BLaER1 (cell line): Measurements from ENCODE around the gene RASGRF1.

Source experiments
- H3K27ac ChIP-seq: shearing (Covaris generic); formaldehyde crosslinking; 2 replicates; pipeline ENCODE4 v1.8.1; 2022
- H3K27me3 ChIP-seq: shearing (Covaris generic); formaldehyde crosslinking; 2 replicates; pipeline ENCODE4 v1.8.1; 2022
- H3K36me3 ChIP-seq: shearing (Covaris generic); formaldehyde crosslinking; 2 replicates; pipeline ENCODE4 v1.8.1; 2022
- H3K4me1 ChIP-seq: shearing (Covaris generic); formaldehyde crosslinking; 2 replicates; pipeline ENCODE4 v1.8.1; 2022
- H3K4me2 ChIP-seq: shearing (Covaris generic); formaldehyde crosslinking; 2 replicates; pipeline ENCODE4 v1.8.1; 2022
- H3K4me3 ChIP-seq: shearing (Covaris generic); formaldehyde crosslinking; 2 replicates; pipeline ENCODE4 v1.8.1; 2022
- H3K9ac ChIP-seq: shearing (Covaris generic); formaldehyde crosslinking; 2 replicates; pipeline ENCODE4 v1.8.1; 2022
- H3K9me3 ChIP-seq: shearing (Covaris generic); formaldehyde crosslinking; 2 replicates; pipeline ENCODE4 v1.8.1; 2022
- H4K20me1 ChIP-seq: shearing (Covaris generic); formaldehyde crosslinking; 2 replicates; pipeline ENCODE4 v1.8.1; 2022
- Cebpa-rat ChIP-seq: shearing (Covaris generic); IDR thresholded peaks from 2 replicates; pipeline ENCODE4 v1.8.1; 2022

Gene RASGRF1

GRCh38 chr15:79084308-79084968, 6.1 kb downstream of the RASGRF1 start:
- Histone ChIP-seq H3K4me3 (no peak overlapping the region), H3K4me1 (peaks cover 35% of the 10 kb centered on the region), H3K4me2 (no peak overlapping the region), H3K9ac (no peak overlapping the region), H3K9me3 (0 out of 2 replicates have a peak, but pooled peaks cover 1% of the 10 kb centered on the region), H3K27me3 (peaks cover 30% of the 10 kb centered on the region), H3K27ac (no peak overlapping the region), H4K20me1 (peaks cover 12% of the 10 kb centered on the region), H3K36me3 (no peaks in the 10 kb centered on the region)
- no peak for TF ChIP-seq Cebpa-rat

DNA sequence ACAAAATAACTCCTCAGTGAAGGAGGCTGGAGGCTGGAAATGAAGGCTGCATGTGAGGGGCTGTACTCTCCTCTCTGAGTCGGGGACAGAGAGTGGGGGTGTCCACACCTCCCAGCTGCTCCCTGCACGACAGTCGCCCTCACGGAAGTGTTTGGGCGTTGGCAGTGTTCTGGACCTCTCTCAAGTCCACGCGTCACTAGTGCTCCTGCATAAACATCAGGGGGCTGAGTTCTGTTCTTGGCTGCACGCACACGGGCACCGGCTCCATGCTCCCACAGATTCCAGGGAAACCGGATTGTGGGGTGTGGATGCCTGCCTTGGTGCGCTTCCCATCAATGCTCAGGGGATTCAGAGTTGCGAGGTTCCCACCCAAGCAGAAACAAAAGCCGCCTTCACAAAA, 7.4 kb downstream of the RASGRF1 start:
- TF ChIP-seq Cebpa-rat = no peak
- Histone ChIP-seq H4K20me1 (no peaks in the 10 kb centered on the region), H3K9me3 (no peaks in the 10 kb centered on the region), H3K9ac (no peak overlapping the region), H3K27ac (no peak overlapping the region), H3K36me3 (no peaks in the 10 kb centered on the region), H3K4me2 (peak overlapping the region; percentile 30), H3K4me1 (peaks cover 46% of the 10 kb centered on the region), H3K4me3 (no peak overlapping the region), H3K27me3 (peaks cover 17% of the 10 kb centered on the region)

DNA sequence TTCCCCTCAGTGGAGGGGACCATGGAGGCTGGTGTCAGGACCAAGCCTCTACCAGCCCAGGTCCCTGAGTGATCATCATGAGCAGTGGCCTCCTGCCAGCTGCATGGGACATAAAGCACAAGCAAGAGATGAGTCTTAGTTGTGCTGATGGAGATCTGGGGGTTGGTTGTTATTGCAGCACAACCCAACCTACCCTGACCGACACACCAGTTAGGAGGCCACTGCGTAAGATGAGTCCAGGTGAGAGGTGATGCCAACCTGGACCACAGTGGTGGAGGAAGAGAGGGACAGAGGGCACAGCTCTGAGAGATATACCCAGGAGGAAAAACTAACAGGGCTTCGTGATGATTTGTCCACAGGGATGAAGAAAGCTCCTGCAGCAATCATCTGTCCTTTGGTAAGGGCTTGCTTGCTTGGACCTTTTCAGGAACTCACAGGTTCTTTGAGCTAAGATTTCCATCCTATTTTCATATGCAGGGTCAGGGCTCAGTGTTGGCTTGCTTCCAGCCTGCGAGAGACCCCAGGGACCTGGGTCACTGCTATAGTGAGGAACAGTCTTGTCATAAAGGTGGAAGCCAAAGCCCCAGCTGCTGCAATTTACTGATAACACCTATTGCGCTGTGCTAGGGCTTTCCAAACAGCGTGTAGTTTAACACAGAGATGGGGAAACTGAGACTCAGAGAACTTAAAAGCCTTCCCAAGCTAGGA, 8.1 kb downstream of the RASGRF1 start:
- Histone ChIP-seq H3K36me3 (no peaks in the 10 kb centered on the region), H4K20me1 (no peaks in the 10 kb centered on the region), H3K9me3 (no peaks in the 10 kb centered on the region), H3K4me3 (no peak overlapping the region), H3K27me3 (peaks cover 11% of the 10 kb centered on the region), H3K9ac (no peak overlapping the region), H3K4me1 (peaks cover 48% of the 10 kb centered on the region), H3K4me2 (peak overlapping the region; percentile 30), H3K27ac (no peak overlapping the region)
- no peak for TF ChIP-seq Cebpa-rat

DNA sequence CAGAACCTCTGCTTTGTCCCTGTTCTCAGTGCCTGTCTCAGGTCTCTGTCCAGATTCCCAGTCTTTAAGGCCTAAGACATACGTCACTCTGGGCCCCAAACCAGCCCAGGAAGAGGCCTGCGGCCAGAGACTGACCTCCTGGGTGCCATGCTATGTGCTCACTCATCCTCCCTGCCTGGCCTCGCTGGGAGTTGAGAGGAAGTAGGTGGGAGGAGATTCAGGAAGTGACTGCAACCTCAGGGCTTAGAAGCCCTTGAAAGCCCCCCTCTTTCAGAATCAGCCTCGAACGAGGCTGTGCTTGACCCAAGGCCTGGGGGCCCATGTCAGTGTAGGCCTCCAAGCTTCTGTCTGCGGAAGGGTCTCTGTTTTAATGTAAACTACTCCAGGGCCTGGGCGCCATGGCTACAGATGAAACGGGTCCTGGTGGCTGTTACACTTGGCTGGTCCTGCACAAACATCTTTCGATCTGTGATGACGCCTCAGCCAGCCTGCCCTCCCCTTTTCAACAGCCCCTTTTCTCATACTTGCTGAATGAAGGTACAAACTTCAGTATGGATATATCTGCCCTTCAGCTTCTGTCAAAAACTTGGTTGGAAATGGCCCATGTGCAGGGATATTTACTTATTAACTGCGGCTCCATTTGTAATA, 11.7 kb downstream of the RASGRF1 start:
- Histone ChIP-seq H4K20me1 (no peaks in the 10 kb centered on the region), H3K4me3 (peak overlapping the region; percentile 47), H3K27me3 (no peaks in the 10 kb centered on the region), H3K4me1 (peaks cover 48% of the 10 kb centered on the region), H3K27ac (peak overlapping the region; percentile 92), H3K9me3 (no peaks in the 10 kb centered on the region), H3K9ac (peak overlapping the region; percentile 69; the same call in 1 of the 2 replicates), H3K4me2 (peak overlapping the region; percentile 80), H3K36me3 (no peaks in the 10 kb centered on the region)
- no peak for TF ChIP-seq Cebpa-rat

GRCh38 chr15:79078003-79078402, 12.6 kb downstream of the RASGRF1 start:
- no peak for TF ChIP-seq Cebpa-rat
- Histone ChIP-seq H3K36me3 (no peaks in the 10 kb centered on the region), H3K4me2 (peak overlapping the region; percentile 80), H3K4me1 (peaks cover 41% of the 10 kb centered on the region), H3K27me3 (no peaks in the 10 kb centered on the region), H3K9ac (no peak overlapping the region), H4K20me1 (no peaks in the 10 kb centered on the region), H3K4me3 (no peak overlapping the region), H3K9me3 (no peaks in the 10 kb centered on the region), H3K27ac (peak overlapping the region; percentile 92; the same call in 1 of the 2 replicates)

DNA sequence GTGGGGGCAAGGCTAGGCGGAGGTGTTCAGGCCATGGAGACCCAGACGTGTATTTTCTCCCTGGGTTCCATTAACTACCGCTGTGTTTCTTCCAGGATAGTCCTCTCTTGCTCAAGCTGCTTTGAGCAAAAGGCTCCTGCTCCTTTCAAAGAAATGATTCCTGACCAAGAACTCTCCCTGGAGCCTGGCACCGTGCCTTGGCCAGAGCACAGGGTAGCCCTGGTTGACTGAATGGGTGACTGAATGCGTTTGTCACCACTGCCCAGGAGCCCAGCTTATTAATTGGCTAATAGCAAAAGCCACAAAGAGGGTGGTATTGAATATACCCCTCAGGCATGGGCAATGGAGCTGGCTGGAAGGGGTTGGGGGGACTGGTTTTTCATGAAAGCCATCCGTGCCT, 13.9 kb downstream of the RASGRF1 start:
- H3K4me3 ChIP-seq = no peak overlapping the region

GRCh38 chr15:79075256-79075655, 15.3 kb downstream of the RASGRF1 start:
- H3K4me1 ChIP-seq = peaks cover 26% of the 10 kb centered on the region
- H3K4me2 ChIP-seq = no peak overlapping the region
- no peak overlapping the region for H3K4me3 ChIP-seq
- H3K9me3 ChIP-seq = no peaks in the 10 kb centered on the region
- H3K9ac ChIP-seq = no peak overlapping the region
- no peaks in the 10 kb centered on the region for H3K36me3 ChIP-seq
- no peaks in the 10 kb centered on the region for H4K20me1 ChIP-seq
- no peak overlapping the region for H3K27ac ChIP-seq
- TF ChIP-seq Cebpa-rat = no peak
- H3K27me3 ChIP-seq = no peaks in the 10 kb centered on the region

More for the DNA sequence above, 13.9 kb downstream of the RASGRF1 start:
- Histone ChIP-seq H3K4me2 (no peak overlapping the region), H3K36me3 (no peaks in the 10 kb centered on the region), H4K20me1 (no peaks in the 10 kb centered on the region), H3K9me3 (no peaks in the 10 kb centered on the region), H3K9ac (no peak overlapping the region), H3K4me1 (peaks cover 28% of the 10 kb centered on the region), H3K27me3 (no peaks in the 10 kb centered on the region), H3K27ac (no peak overlapping the region)
- TF ChIP-seq Cebpa-rat = no peak

DNA sequence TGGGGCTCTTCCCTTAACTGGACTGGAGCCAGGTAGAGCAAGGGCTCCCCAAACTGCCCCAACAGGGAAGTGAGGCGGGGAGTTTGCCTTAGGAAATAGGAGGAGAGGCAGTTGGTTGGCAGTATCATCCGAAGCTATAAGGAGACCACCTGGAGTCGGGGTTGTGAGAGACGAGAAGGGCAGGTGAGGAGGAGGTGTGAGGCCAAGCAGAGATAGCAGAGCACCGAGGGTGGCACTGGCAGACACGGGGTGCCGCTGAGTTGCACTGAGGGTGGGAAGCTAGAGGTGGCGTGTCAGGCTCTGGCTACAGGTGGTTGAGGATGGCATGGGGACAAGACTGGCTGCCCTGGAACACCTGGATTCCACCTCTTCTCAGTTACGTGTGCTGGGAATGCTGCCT, 17.2 kb downstream of the RASGRF1 start:
- Histone ChIP-seq H3K9ac (no peak overlapping the region), H3K9me3 (no peaks in the 10 kb centered on the region), H3K4me3 (no peak overlapping the region), H3K4me1 (peaks cover 10% of the 10 kb centered on the region), H3K4me2 (no peak overlapping the region), H3K27me3 (no peaks in the 10 kb centered on the region), H3K36me3 (no peaks in the 10 kb centered on the region), H4K20me1 (no peaks in the 10 kb centered on the region), H3K27ac (no peak overlapping the region)
- TF ChIP-seq Cebpa-rat = no peak

DNA sequence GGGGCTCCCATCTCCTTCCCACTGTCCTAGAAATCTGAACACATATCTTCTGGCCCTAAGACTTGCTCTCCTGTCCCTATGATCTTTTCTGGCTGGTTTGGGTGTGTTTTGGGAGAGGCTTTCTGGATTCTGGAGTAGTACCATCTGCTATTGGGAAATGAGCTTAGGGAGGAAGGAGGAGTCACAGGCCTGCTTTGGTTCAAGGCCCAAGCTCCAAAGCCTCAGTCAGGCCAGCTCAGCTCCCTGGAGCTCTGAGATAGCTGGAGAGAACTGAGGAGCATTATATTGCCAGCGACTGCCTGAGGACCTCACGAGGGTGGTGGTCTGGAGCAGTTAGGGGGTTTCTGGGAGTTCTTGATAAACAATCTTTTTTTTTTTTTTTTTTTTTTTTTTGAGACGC, 18.7 kb downstream of the RASGRF1 start:
- no peak overlapping the region for H3K4me2 ChIP-seq
- no peak overlapping the region for H3K4me3 ChIP-seq
- no peak overlapping the region for H3K9ac ChIP-seq
- H3K27ac ChIP-seq = no peak overlapping the region
- peaks cover 6% of the 10 kb centered on the region; the same call in 1 of the 2 replicates for H3K4me1 ChIP-seq
- no peaks in the 10 kb centered on the region for H3K9me3 ChIP-seq
- no peaks in the 10 kb centered on the region for H3K27me3 ChIP-seq
- no peak for TF ChIP-seq Cebpa-rat
- H3K36me3 ChIP-seq = no peaks in the 10 kb centered on the region
- H4K20me1 ChIP-seq = no peaks in the 10 kb centered on the region

DNA sequence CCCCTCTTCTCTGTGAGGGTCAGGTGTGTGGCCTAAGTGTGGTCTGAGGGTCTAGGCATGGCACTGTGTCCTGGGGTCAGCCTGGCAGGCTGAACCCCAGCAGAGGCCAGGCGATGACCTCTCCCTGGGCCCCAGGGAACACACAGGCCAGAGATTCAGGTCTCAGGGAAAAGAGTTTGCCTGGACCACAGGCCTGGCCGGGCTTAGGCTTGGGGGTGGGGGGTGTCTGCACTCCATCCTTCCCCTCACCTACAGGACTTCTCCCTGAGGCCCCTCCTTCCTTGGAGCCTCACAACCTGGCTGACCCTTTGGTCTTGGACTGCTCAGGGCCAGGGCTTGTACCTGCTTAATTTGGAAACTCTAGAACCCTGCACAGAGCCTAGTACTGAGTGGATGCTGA, 21.8 kb downstream of the RASGRF1 start:
- no peak overlapping the region for H3K9ac ChIP-seq
- H3K4me3 ChIP-seq = no peak overlapping the region
- no peak overlapping the region for H3K27ac ChIP-seq
- H3K4me2 ChIP-seq = no peak overlapping the region
- H3K4me1 ChIP-seq = peaks cover 15% of the 10 kb centered on the region
- no peaks in the 10 kb centered on the region for H3K27me3 ChIP-seq
- no peak for TF ChIP-seq Cebpa-rat
- no peaks in the 10 kb centered on the region for H3K36me3 ChIP-seq
- H3K9me3 ChIP-seq = no peaks in the 10 kb centered on the region
- H4K20me1 ChIP-seq = no peaks in the 10 kb centered on the region
